OCI-LY7 (cell line): ENCODE results near the gene KIR3DL2. TPM values are rescaled to one million over a fixed set of nuclear protein-coding genes. Genes with fewer than 3 reads are reported as not detected.

Experiments used
- BruUV-seq: library from RNA; stranded (reverse); fragments of 400-500 nt; replicated peaks from 2 replicates; lab custom pipeline; 2021; lab: Mats Ljungman, UMichigan
- CTCF ChIA-PET: fragments of 300-600 bp; sonication (Branson Sonifier 250); formaldehyde crosslinking; loops from one replicate; lab custom pipeline; 2022; ENCODE audit warnings: antibody characterized with exemption; ENCODE audit not compliant: unreplicated experiment; lab: Charles Lee
- POLR2A ChIA-PET: fragments of 300-600 bp; sonication (Branson Sonifier 250); formaldehyde crosslinking; loops from one replicate; lab custom pipeline; 2022; ENCODE audit warnings: antibody characterized with exemption; lab: Charles Lee
- DNase-seq: peaks from one replicate; pipeline ENCODE4 v3.0.0-alpha.2; 2015; ENCODE audit warnings: low spot score
- H2AFZ ChIP-seq: fragments of 200-600 bp; sonication (generic), shearing (Covaris generic); 2 replicates; pipeline ENCODE4 v1.6.1; 2014; ENCODE audit warnings: mild to moderate bottlenecking, antibody characterized with exemption, low read length, moderate library complexity
- H3K27ac ChIP-seq: fragments of 200-600 bp; sonication (generic); 2 replicates; pipeline ENCODE4 v1.5.1; 2014; ENCODE audit warnings: mixed run types, low read depth, mild to moderate bottlenecking, moderate library complexity, low read length, inconsistent platforms; ENCODE audit not compliant: poor library complexity, severe bottlenecking
- H3K36me3 ChIP-seq: fragments of 200-600 bp; sonication (generic); 2 replicates; pipeline ENCODE4 v1.6.1; 2014; ENCODE audit warnings: mild to moderate bottlenecking, antibody characterized with exemption, low read length, moderate library complexity, mixed read lengths; ENCODE audit not compliant: insufficient read depth
- H3K4me1 ChIP-seq: fragments of 200-600 bp; sonication (generic); 2 replicates; pipeline ENCODE4 v1.5.1; 2014; ENCODE audit warnings: mild to moderate bottlenecking, low read length; ENCODE audit not compliant: insufficient read depth, poor library complexity, severe bottlenecking
- H3K4me2 ChIP-seq: fragments of 200-600 bp; sonication (generic); 2 replicates; pipeline ENCODE4 v1.6.1; 2014; ENCODE audit warnings: mild to moderate bottlenecking, low read length
- H3K4me3 ChIP-seq: fragments of 200-600 bp; sonication (generic); 2 replicates; pipeline ENCODE4 v1.5.1; 2014; ENCODE audit warnings: mild to moderate bottlenecking, low read depth, low read length; ENCODE audit not compliant: poor library complexity, severe bottlenecking
- H3K79me2 ChIP-seq: fragments of 200-600 bp; sonication (generic); 2 replicates; pipeline ENCODE4 v1.6.1; 2016; ENCODE audit warnings: low read depth, mild to moderate bottlenecking, low read length, moderate library complexity, mixed read lengths; ENCODE audit not compliant: insufficient read depth
- H3K9me2 ChIP-seq: fragments of 200-600 bp; sonication (generic); 2 replicates; pipeline ENCODE4 v1.6.1; 2016; ENCODE audit warnings: mild to moderate bottlenecking, low read length, mixed read lengths; ENCODE audit not compliant: insufficient read depth
- H3K9me3 ChIP-seq: fragments of 200-600 bp; sonication (generic); 2 replicates; pipeline ENCODE4 v1.6.1; 2014; ENCODE audit warnings: mild to moderate bottlenecking, mixed run types, low read length, mixed read lengths
- H4K20me1 ChIP-seq: fragments of 200-600 bp; sonication (generic); 2 replicates; pipeline ENCODE4 v1.6.1; 2014; ENCODE audit warnings: mild to moderate bottlenecking, antibody characterized with exemption, low read length, moderate library complexity, mixed read lengths; ENCODE audit not compliant: insufficient read depth
- CTCF ChIP-seq: fragments of 200-600 bp; sonication (generic); conservative IDR thresholded peaks from 2 replicates; pipeline ENCODE4 v1.5.1; 2014; ENCODE audit warnings: mild to moderate bottlenecking, antibody characterized with exemption, low read length, moderate library complexity, mixed read lengths
- EZH2phosphoT487 ChIP-seq: fragments of 200-600 bp; sonication (generic); IDR thresholded peaks from 2 replicates; pipeline ENCODE4 v1.6.1; 2018; ENCODE audit warnings: low read depth, borderline replicate concordance, mild to moderate bottlenecking, mixed run types, antibody characterized with exemption, low read length, moderate library complexity, mixed read lengths
- intact Hi-C: fragments of 100-400 bp; cut with micrococcal nuclease; formaldehyde crosslinking; loops from one replicate; pipeline ENCODE4 v1.10.0; 2022; ENCODE audit not compliant: unreplicated experiment
- total RNA-seq, 2 experiments: library from RNA; depleted of rRNA in 1 of 2; stranded (reverse); fragments of >200 nt in 1 of 2; shearing (Covaris generic) in 1 of 2; gene quantifications; 2 replicates each; pipeline ENCODE4 v1.2.3, GENCODE V29; 2014 to 2022

Gene KIR3DL2
- total RNA-seq, 2 experiments from 2014 or later, result not detected

GRCh38 chr19:54883228-54883627, 33.0 kb downstream of the KIR3DL2 start:
- TF ChIP-seq CTCF (no peak), EZH2phosphoT487 (no peak)
- Histone ChIP-seq H4K20me1 (no peaks in the 10 kb centered on the region), H2AFZ (peak overlapping the region; percentile 65; the same call in 1 of the 2 replicates), H3K4me2 (peak overlapping the region; percentile 40), H3K27ac (no peak overlapping the region), H3K36me3 (no peaks in the 10 kb centered on the region), H3K4me1 (peaks cover 6% of the 10 kb centered on the region), H3K4me3 (no peak overlapping the region), H3K9me2 (no peaks in the 10 kb centered on the region), H3K79me2 (no peaks in the 10 kb centered on the region), H3K9me3 (no peaks in the 10 kb centered on the region)
- ChIA-PET POLR2A (no interaction called here), CTCF (no interaction called here)
- DNase-seq, result no peak
- no TSS peak for BruUV-seq
- intact Hi-C loops, result loop anchor here (2.0 to 5.0 kb wide), 3 partner anchors 179 to 279 kb away; partner anchors contain the start of gene RDH13

- no peak overlapping the region for H3K4me3 ChIP-seq
- no peaks in the 10 kb centered on the region for H3K79me2 ChIP-seq
- BruUV-seq, result no TSS peak
- intact Hi-C loops, result no loop called here
- ChIA-PET POLR2A (no interaction called here), CTCF (no interaction called here)
- H3K4me2 ChIP-seq, result no peak overlapping the region
- no peaks in the 10 kb centered on the region for H3K9me2 ChIP-seq
- no peaks in the 10 kb centered on the region for H4K20me1 ChIP-seq
- peaks cover 2% of the 10 kb centered on the region for H3K4me1 ChIP-seq
- H3K27ac ChIP-seq, result no peak overlapping the region
- no peak for DNase-seq
- no peaks in the 10 kb centered on the region for H3K36me3 ChIP-seq
- TF ChIP-seq EZH2phosphoT487 (no peak), CTCF (no peak)
- H2AFZ ChIP-seq, result no peak overlapping the region
- no peaks in the 10 kb centered on the region for H3K9me3 ChIP-seq
These were observed 38.0 kb downstream of the KIR3DL2 start for GRCh38 chr19:54888239-54888638.

GRCh38 chr19:54889566-54889965, 39.3 kb downstream of the KIR3DL2 start:
- no peaks in the 10 kb centered on the region for H3K9me3 ChIP-seq
- ChIA-PET CTCF (no interaction called here), POLR2A (no interaction called here)
- no peak overlapping the region for H3K4me3 ChIP-seq
- no peak overlapping the region for H3K27ac ChIP-seq
- no peaks in the 10 kb centered on the region for H3K4me1 ChIP-seq
- no peak overlapping the region for H3K4me2 ChIP-seq
- no peaks in the 10 kb centered on the region for H3K79me2 ChIP-seq
- no peaks in the 10 kb centered on the region for H3K9me2 ChIP-seq
- no TSS peak for BruUV-seq
- DNase-seq, result no peak
- H2AFZ ChIP-seq, result no peak overlapping the region
- intact Hi-C loops, result no loop called here
- TF ChIP-seq EZH2phosphoT487 (no peak), CTCF (no peak)
- no peaks in the 10 kb centered on the region for H4K20me1 ChIP-seq
- H3K36me3 ChIP-seq, result no peaks in the 10 kb centered on the region
